Measurements from ENCODE around the gene HARBI1.

The HARBI1 gene

DNA sequence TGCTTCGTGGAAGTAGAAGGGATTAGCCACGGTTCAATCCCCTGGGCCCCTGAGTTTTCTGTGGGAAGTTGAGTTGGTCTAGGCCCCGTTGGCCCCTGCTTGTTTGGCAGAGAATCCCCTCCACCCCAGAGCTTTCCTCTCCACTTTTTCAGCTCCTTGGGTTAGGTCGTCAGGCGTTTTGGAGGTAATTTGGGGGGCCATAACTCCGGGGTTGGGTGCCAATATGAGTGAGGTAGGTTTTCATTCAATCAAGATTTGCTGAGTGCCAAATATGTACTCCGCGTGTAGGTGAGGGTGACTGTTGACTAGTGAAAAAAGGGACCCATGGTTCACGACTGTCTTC is 916 bp upstream of the HARBI1 start:
- no peak for DNase-seq
- no peaks in the 10 kb centered on the region for H3K9me3 ChIP-seq (ENCODE audit: severe bottlenecking)
- H3K27me3 ChIP-seq (ENCODE audit: insufficient read depth, low read depth, severe bottlenecking), result no peaks in the 10 kb centered on the region
- H3K36me3 ChIP-seq, result peaks cover 18% of the 10 kb centered on the region; the same call in 1 of the 2 replicates
- H3K27ac ChIP-seq, result peak overlapping the region; percentile 99
- H3K4me3 ChIP-seq (ENCODE audit: low read depth, low read length), result peak overlapping the region; percentile 78
- TF ChIP-seq, protein P1, sequence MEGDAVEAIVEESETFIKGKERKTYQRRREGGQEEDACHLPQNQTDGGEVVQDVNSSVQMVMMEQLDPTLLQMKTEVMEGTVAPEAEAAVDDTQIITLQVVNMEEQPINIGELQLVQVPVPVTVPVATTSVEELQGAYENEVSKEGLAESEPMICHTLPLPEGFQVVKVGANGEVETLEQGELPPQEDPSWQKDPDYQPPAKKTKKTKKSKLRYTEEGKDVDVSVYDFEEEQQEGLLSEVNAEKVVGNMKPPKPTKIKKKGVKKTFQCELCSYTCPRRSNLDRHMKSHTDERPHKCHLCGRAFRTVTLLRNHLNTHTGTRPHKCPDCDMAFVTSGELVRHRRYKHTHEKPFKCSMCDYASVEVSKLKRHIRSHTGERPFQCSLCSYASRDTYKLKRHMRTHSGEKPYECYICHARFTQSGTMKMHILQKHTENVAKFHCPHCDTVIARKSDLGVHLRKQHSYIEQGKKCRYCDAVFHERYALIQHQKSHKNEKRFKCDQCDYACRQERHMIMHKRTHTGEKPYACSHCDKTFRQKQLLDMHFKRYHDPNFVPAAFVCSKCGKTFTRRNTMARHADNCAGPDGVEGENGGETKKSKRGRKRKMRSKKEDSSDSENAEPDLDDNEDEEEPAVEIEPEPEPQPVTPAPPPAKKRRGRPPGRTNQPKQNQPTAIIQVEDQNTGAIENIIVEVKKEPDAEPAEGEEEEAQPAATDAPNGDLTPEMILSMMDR (IDR thresholded peaks at IDR 0.05; ENCODE audit: low read depth, low read length), result no peak

DNA sequence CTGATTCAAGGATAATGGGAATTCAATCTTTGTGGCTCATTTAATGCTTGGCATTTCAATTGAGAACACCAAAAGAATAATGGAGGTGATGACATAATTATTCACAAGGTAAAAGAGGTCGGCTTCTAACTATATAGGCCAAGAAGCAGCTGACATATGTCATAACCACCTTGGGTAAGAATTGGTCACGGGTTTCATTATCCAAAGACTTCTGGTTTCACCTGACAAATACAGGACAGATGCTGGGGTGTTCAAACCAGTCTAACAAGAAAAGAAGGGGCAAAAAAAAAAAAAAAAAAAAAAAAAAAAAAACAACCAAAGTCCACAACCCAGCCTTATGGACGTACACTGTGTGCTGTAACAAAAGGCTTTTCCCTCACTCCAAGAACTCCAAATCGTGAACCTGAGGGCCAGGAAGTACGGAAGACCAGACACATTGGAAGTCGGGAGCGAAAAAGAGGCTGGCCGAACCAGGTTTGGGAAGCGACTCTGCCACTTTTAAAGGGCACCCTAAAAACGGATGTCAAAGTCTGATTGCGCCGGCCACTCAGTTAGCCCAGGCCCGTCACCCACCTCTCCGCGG is 385 bp downstream of the HARBI1 start:
- H3K9me3 ChIP-seq (ENCODE audit: severe bottlenecking), result no peaks in the 10 kb centered on the region
- DNase-seq, result no peak
- TF ChIP-seq, protein P1 (IDR thresholded peaks at IDR 0.05; ENCODE audit: low read depth, low read length), result no peak
- peak overlapping the region; percentile 78 for H3K4me3 ChIP-seq (ENCODE audit: low read depth, low read length)
- peak overlapping the region; percentile 99 for H3K27ac ChIP-seq
- H3K36me3 ChIP-seq, result peaks cover 17% of the 10 kb centered on the region; the same call in 1 of the 2 replicates
- H3K27me3 ChIP-seq (ENCODE audit: insufficient read depth, low read depth, severe bottlenecking), result no peaks in the 10 kb centered on the region

DNA sequence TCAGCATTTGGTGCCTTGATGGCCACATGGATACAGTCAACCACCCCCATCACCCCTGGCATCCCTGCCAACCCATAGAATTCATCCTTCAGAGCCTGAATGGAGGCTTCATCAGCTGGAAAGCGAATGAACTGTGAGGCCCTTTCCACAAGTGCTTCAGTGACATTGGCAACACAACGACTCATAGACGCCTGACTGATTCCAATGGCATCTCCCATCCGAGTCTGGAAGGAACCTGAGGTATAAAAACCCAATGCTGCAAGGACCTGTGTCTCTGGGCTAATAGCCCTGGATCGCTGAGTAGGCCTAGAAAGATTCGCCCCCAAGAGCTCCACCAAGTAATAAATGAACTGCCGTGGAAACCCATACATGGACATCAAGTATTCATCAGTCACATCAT is 1.3 kb downstream of the HARBI1 start:
- Histone ChIP-seq H3K9me3 (ENCODE audit: severe bottlenecking) (no peaks in the 10 kb centered on the region), H3K27me3 (ENCODE audit: insufficient read depth, low read depth, severe bottlenecking) (no peaks in the 10 kb centered on the region), H3K4me3 (ENCODE audit: low read depth, low read length) (no peak overlapping the region), H3K27ac (no peak overlapping the region), H3K36me3 (peaks cover 9% of the 10 kb centered on the region; the same call in 1 of the 2 replicates)
- no peak for DNase-seq
- TF ChIP-seq, protein P1 (IDR thresholded peaks at IDR 0.05; ENCODE audit: low read depth, low read length), result no peak

DNA sequence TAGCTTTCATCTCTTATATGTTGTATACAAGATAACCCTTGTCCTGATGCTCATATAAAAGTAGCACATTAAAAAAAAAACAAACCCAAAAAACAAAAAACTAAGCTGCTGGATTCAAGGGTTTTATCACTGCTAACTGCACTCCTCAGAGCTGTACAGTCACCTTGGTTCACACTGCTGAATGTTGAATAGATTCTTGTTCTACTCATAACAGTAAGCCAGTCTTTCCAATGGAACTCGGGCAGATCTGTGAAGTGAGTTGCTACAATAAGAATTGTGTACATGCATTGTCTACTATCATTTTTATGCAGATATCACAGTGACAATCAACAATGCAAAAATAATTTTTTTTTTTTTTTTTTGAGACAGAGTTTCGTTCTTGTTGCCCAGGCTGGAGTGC is 4.7 kb downstream of the HARBI1 start:
- TF ChIP-seq, protein P1 (IDR thresholded peaks at IDR 0.05; ENCODE audit: low read depth, low read length), result no peak
- no peak overlapping the region for H3K27ac ChIP-seq
- H3K9me3 ChIP-seq (ENCODE audit: severe bottlenecking), result no peaks in the 10 kb centered on the region
- DNase-seq, result no peak
- H3K4me3 ChIP-seq (ENCODE audit: low read depth, low read length), result no peak overlapping the region
- H3K27me3 ChIP-seq (ENCODE audit: insufficient read depth, low read depth, severe bottlenecking), result no peaks in the 10 kb centered on the region
- H3K36me3 ChIP-seq, result 0 out of 2 replicates have a peak, but pooled peaks cover 4% of the 10 kb centered on the region

DNA sequence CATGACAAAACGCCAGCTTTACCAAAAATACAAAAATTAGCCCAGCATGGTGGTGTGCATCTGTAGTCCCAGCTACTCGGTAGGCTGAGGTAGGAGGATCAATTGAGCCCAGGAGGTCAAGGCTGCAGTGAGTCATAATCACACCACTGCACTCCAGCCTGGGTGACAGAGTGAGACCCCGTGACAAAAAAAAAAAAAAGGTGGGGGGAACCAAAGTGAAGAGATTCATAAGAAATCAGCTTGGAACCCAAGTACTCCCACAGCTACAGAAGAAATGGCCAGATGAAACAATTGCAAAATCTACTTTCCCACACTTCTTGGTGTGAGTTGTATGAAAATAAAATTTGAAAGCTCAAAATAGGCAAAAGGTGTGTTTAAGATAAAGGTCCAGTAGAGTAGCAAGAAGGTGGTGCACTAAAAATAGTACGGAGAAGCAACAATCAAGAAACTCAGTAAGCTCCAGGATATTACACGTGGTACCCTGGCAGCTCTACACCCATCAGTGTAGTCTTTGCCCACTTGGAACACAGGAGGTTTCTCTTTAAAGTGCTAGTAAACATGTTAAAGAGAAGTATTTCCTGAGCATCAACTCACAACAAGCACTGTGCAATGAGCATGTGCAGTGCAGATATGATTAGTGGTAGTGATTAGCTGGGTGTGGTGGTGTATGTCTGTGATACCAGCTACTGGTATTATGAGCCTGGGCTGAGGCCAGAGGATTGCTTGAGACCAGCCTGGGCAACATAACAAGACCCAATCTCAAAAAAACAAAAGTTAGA is 5.3 kb downstream of the HARBI1 start:
- TF ChIP-seq, protein P1 (IDR thresholded peaks at IDR 0.05; ENCODE audit: low read depth, low read length), result no peak
- Histone ChIP-seq H3K9me3 (ENCODE audit: severe bottlenecking) (no peaks in the 10 kb centered on the region), H3K27me3 (ENCODE audit: insufficient read depth, low read depth, severe bottlenecking) (no peaks in the 10 kb centered on the region), H3K27ac (no peak overlapping the region), H3K36me3 (0 out of 2 replicates have a peak, but pooled peaks cover 4% of the 10 kb centered on the region), H3K4me3 (ENCODE audit: low read depth, low read length) (no peak overlapping the region)
- no peak for DNase-seq
